Choroid plexus epithelial cell (primary cell): ENCODE data around the gene GCNT4.

Experiments
- DNase-seq: peaks from one replicate; pipeline ENCODE4 v3.0.0-alpha.2; 2010; ENCODE audit warnings: low read depth
- H3K4me3 ChIP-seq: 2 replicates; pipeline ENCODE4 v1.5.1; 2011; ENCODE audit warnings: low read depth, mild to moderate bottlenecking, control low read depth, low read length, moderate library complexity
- CTCF ChIP-seq: conservative IDR thresholded peaks from 2 replicates; pipeline ENCODE4 v1.5.1; 2011; ENCODE audit warnings: low read depth, mild to moderate bottlenecking, control low read depth, inconsistent platforms, low read length, moderate library complexity

GCNT4 gene

GRCh38 chr5:75017971-75018370 is 34.4 kb downstream of the GCNT4 start:
- no peak overlapping the region for H3K4me3 ChIP-seq
- no peak for DNase-seq
- no peak for TF ChIP-seq CTCF

- H3K4me3 ChIP-seq, result no peak overlapping the region
- no peak for DNase-seq
- no peak for TF ChIP-seq CTCF
Measured at GRCh38 chr5:75016896-75017295, 35.5 kb downstream of the GCNT4 start.

GRCh38 chr5:75012748-75013147 is 39.6 kb downstream of the GCNT4 start:
- no peak overlapping the region for H3K4me3 ChIP-seq
- DNase-seq, result no peak
- TF ChIP-seq CTCF, result no peak

- TF ChIP-seq CTCF, result no peak
- DNase-seq, result no peak
Measured at GRCh38 chr5:75010838-75011237, 41.5 kb downstream of the GCNT4 start.

GRCh38 chr5:75009556-75010345 is 42.6 kb downstream of the GCNT4 start:
- TF ChIP-seq CTCF, result no peak
- no peak for DNase-seq
- H3K4me3 ChIP-seq, result no peak overlapping the region

More at GRCh38 chr5:75010838-75011237, 41.5 kb downstream of the GCNT4 start:
- H3K4me3 ChIP-seq, result no peak overlapping the region

GRCh38 chr5:75006865-75007822 is 45.2 kb downstream of the GCNT4 start:
- DNase-seq, result peak; percentile 90
- TF ChIP-seq CTCF, result no peak
- no peak overlapping the region for H3K4me3 ChIP-seq
